Hepatocyte (in vitro differentiated cells): Measurements from ENCODE around the gene DIAPH2. TPM values are rescaled to one million over a fixed set of nuclear protein-coding genes. Genes with fewer than 3 reads are reported as not detected.

Experiments used
- DNase-seq: peaks from one replicate; pipeline ENCODE4 v3.0.0-alpha.2; 2016; ENCODE audit warnings: low spot score
- H2AFZ ChIP-seq: fragments of 200-600 bp; sonication (generic); 2 replicates; pipeline ENCODE4 v1.6.0; 2016; ENCODE audit warnings: antibody characterized with exemption, mild to moderate bottlenecking
- H3K27ac ChIP-seq: fragments of 200-600 bp; sonication (generic); 2 replicates; pipeline ENCODE4 v1.5.1; 2016; ENCODE audit warnings: mild to moderate bottlenecking
- H3K27me3 ChIP-seq: fragments of 200-600 bp; sonication (generic); 2 replicates; pipeline ENCODE4 v1.6.1; 2016
- H3K36me3 ChIP-seq: fragments of 200-600 bp; sonication (generic); replicated peaks from 2 replicates; pipeline ENCODE4 v1.5.1; 2016; ENCODE audit warnings: low read depth; ENCODE audit not compliant: insufficient read depth
- H3K4me1 ChIP-seq: fragments of 200-600 bp; sonication (generic); 2 replicates; pipeline ENCODE4 v1.5.1; 2016; ENCODE audit warnings: mild to moderate bottlenecking, moderate library complexity; ENCODE audit not compliant: insufficient read depth
- H3K4me2 ChIP-seq: fragments of 200-600 bp; sonication (generic); 2 replicates; pipeline ENCODE4 v1.6.0; 2016
- H3K4me3 ChIP-seq: fragments of 200-600 bp; sonication (generic); 2 replicates; pipeline ENCODE4 v1.5.1; 2016; ENCODE audit warnings: mild to moderate bottlenecking
- H3K79me2 ChIP-seq: fragments of 200-600 bp; sonication (generic); 2 replicates; pipeline ENCODE4 v1.6.0; 2017; ENCODE audit warnings: mild to moderate bottlenecking
- H3K9me2 ChIP-seq: fragments of 200-600 bp; sonication (generic); replicated peaks from 2 replicates; pipeline ENCODE4 v1.6.0; 2017; ENCODE audit warnings: mild to moderate bottlenecking; ENCODE audit not compliant: insufficient read depth
- H3K9me3 ChIP-seq: fragments of 200-600 bp; sonication (generic); 2 replicates; pipeline ENCODE4 v1.5.1; 2016; ENCODE audit warnings: low read depth, mild to moderate bottlenecking
- H4K20me1 ChIP-seq: fragments of 200-600 bp; sonication (generic); 2 replicates; pipeline ENCODE4 v1.6.0; 2016; ENCODE audit warnings: mild to moderate bottlenecking; ENCODE audit not compliant: insufficient read depth, poor library complexity, severe bottlenecking
- EZH2 ChIP-seq: fragments of 200-600 bp; sonication (generic); IDR thresholded peaks from 2 replicates; pipeline ENCODE4 v1.6.1; 2016; ENCODE audit warnings: antibody characterized with exemption, mild to moderate bottlenecking, borderline replicate concordance
- EZH2phosphoT487 ChIP-seq: fragments of 200-600 bp; sonication (generic); IDR thresholded peaks from one replicate; pipeline ENCODE4 v1.6.1; 2018; ENCODE audit warnings: antibody characterized with exemption, mild to moderate bottlenecking, low read depth, moderate library complexity; ENCODE audit not compliant: unreplicated experiment, severe bottlenecking
- WGBS: methylation state at CpG from one replicate; pipeline ENCODE4 v1.1.6; 2016; ENCODE audit warnings: low lambda C conversion rate; ENCODE audit errors: missing lambda C conversion rate; 5-methylcytosine and 5-hydroxymethylcytosine counted together
- polyA plus RNA-seq: library from polyadenylated mRNA; unstranded; fragments of >200 nt; fragmentation: Nextera tagmentation; extraction: Ambion mirVana; gene quantifications from 2 replicates; pipeline ENCODE4 v1.2.1, GENCODE V29; 2016
- total RNA-seq: library from RNA; depleted of rRNA; stranded (reverse); fragments of >200 nt; gene quantifications from 2 replicates; pipeline ENCODE4 v1.2.3, GENCODE V29; 2014
- TF ChIP-seq, protein P1 (sequence below): fragments of 200-600 bp; sonication (generic); IDR thresholded peaks from 2 replicates; pipeline ENCODE4 v1.5.1; 2016; ENCODE audit warnings: antibody characterized with exemption, mild to moderate bottlenecking; ENCODE audit not compliant: poor library complexity

The DIAPH2 gene
- total and polyA plus RNA-seq, 2 experiments from 2014 or later: 14.8 to 32.4 TPM

DNA sequence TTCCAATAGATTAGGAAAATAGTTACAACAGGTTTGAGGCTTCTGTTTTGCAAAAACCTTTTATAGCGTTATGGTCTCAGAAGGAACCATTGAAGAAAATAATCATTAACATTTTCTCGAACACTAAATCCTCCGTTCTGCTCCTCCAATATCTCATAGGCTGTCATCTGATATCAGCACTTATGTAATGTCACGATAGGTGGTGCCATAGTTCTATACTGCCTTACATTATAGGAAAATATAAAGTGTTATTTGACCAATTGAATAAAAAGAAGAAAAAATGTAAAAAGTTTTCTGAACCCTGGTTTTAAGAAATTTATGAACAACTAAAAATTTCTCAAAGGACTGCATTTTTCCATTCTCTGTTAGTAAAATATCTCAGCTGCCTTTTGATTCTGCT is 490.5 kb downstream of the DIAPH2 start:
- H4K20me1 ChIP-seq: no peaks in the 10 kb centered on the region
- H3K27me3 ChIP-seq: no peaks in the 10 kb centered on the region
- TF ChIP-seq, protein P1, sequence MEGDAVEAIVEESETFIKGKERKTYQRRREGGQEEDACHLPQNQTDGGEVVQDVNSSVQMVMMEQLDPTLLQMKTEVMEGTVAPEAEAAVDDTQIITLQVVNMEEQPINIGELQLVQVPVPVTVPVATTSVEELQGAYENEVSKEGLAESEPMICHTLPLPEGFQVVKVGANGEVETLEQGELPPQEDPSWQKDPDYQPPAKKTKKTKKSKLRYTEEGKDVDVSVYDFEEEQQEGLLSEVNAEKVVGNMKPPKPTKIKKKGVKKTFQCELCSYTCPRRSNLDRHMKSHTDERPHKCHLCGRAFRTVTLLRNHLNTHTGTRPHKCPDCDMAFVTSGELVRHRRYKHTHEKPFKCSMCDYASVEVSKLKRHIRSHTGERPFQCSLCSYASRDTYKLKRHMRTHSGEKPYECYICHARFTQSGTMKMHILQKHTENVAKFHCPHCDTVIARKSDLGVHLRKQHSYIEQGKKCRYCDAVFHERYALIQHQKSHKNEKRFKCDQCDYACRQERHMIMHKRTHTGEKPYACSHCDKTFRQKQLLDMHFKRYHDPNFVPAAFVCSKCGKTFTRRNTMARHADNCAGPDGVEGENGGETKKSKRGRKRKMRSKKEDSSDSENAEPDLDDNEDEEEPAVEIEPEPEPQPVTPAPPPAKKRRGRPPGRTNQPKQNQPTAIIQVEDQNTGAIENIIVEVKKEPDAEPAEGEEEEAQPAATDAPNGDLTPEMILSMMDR: peak; percentile 21
- TF ChIP-seq EZH2: no peak
- 86% methylated on average over 4 of the region's 4 CpGs for WGBS
- no peaks in the 10 kb centered on the region for H3K36me3 ChIP-seq
- no peaks in the 10 kb centered on the region for H3K79me2 ChIP-seq
- H3K27ac ChIP-seq: no peak overlapping the region
- H3K9me3 ChIP-seq: no peaks in the 10 kb centered on the region
- H3K4me3 ChIP-seq: no peak overlapping the region
- no peak for DNase-seq
- H3K9me2 ChIP-seq: no peaks in the 10 kb centered on the region
- no peak overlapping the region for H3K4me2 ChIP-seq
- no peaks in the 10 kb centered on the region for H3K4me1 ChIP-seq
- no peak overlapping the region for H2AFZ ChIP-seq

DNA sequence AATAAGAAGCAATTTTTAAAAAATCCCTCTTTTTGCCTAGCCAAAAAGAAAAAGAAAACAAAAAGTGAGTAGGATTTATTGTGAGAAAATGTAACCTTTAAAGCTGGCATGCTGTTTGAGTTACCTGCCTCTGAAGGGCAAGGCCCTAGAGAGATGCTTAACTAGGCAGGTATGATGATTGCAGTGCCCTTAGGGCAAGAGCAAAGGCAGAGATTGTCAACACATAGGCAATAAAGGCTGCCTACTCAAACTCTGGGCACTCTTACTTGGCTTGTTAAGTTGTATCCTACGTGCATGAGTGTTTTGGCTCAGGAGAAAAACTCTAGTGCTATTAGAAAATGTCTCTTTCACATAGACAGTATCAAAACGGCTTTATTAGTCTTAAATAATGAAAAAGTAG is 505.0 kb downstream of the DIAPH2 start:
- 53% methylated on average over 2 of the region's 2 CpGs for WGBS

DNA sequence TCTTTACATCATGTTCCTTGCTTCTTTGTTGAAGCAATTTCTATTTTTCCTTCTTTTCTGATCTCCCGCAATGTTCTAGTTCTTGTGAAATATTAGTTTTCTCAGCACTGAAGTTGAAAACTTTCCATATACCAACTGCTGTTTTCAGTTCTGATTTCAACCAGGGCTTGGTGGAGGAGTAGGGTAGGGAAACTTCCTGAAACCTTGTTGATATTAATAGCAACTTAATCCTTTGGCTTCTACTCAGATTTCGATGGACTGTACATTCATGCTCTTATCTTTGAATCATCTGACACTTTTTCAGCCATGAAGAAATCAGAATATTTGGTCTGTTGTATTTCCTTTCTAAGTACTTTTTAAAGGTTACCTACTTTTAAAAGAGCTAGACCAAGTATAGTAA is 514.9 kb downstream of the DIAPH2 start:
- no peaks in the 10 kb centered on the region for H3K9me2 ChIP-seq
- H3K4me3 ChIP-seq: no peak overlapping the region
- H3K36me3 ChIP-seq: no peaks in the 10 kb centered on the region
- no peaks in the 10 kb centered on the region for H4K20me1 ChIP-seq
- H3K4me1 ChIP-seq: no peaks in the 10 kb centered on the region
- DNase-seq: peak; percentile 5
- no peaks in the 10 kb centered on the region for H3K9me3 ChIP-seq
- WGBS: 83% methylated on average over 2 of the region's 2 CpGs
- H3K4me2 ChIP-seq: no peak overlapping the region
- H3K27ac ChIP-seq: no peak overlapping the region
- TF ChIP-seq EZH2phosphoT487: no peak
- no peak for TF ChIP-seq EZH2
- TF ChIP-seq, protein P1: no peak
- no peak overlapping the region for H2AFZ ChIP-seq
- no peaks in the 10 kb centered on the region for H3K27me3 ChIP-seq
- no peaks in the 10 kb centered on the region for H3K79me2 ChIP-seq

More for the DNA sequence above, 505.0 kb downstream of the DIAPH2 start:
- Histone ChIP-seq H3K9me3 (no peaks in the 10 kb centered on the region), H3K4me3 (no peak overlapping the region), H3K27ac (no peak overlapping the region), H2AFZ (no peak overlapping the region), H3K27me3 (no peaks in the 10 kb centered on the region), H3K79me2 (no peaks in the 10 kb centered on the region), H3K4me2 (no peak overlapping the region), H3K36me3 (no peaks in the 10 kb centered on the region), H4K20me1 (no peaks in the 10 kb centered on the region), H3K9me2 (no peaks in the 10 kb centered on the region), H3K4me1 (no peaks in the 10 kb centered on the region)
- no peak for TF ChIP-seq EZH2phosphoT487
- TF ChIP-seq, protein P1: no peak
- TF ChIP-seq EZH2: no peak
- no peak for DNase-seq

DNA sequence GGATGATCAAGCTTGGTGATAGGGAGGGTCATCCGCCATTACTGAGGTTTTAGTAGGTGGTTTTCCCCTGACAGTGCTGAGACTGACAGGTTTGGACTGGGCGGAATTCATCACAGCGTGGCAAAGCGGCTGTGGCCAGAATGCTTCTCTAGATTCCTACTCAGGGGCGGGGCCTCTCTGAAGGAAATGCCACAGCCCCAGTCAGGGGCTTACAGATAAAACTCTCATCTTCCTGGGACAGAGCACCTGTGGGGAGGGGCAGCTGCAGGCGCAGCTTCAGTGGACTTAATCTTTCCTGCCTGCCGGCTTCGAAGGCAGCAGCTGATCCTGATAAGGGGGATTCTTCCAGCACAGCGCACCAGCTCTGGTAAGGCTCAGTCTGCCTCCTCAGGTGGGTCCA is 515.8 kb downstream of the DIAPH2 start:
- Histone ChIP-seq H3K27ac (no peak overlapping the region), H3K36me3 (no peaks in the 10 kb centered on the region), H3K4me2 (no peak overlapping the region), H3K9me3 (no peaks in the 10 kb centered on the region), H2AFZ (no peak overlapping the region), H3K27me3 (no peaks in the 10 kb centered on the region), H3K9me2 (no peaks in the 10 kb centered on the region), H3K4me3 (no peak overlapping the region), H4K20me1 (no peaks in the 10 kb centered on the region), H3K4me1 (no peaks in the 10 kb centered on the region), H3K79me2 (no peaks in the 10 kb centered on the region)
- 64% methylated on average over 9 of the region's 9 CpGs for WGBS
- peak; percentile 3 for DNase-seq
- no peak for TF ChIP-seq EZH2phosphoT487
- no peak for TF ChIP-seq EZH2
- TF ChIP-seq, protein P1: no peak
